LNCaP clone FGC (cell line): ENCODE data around the gene DYNLRB2.

Experiments used
- DNase-seq: peaks from one replicate; pipeline ENCODE4 v3.0.0-alpha.2; 2011; ENCODE audit warnings: low read depth
- H3K4me3 ChIP-seq: 2 replicates; pipeline ENCODE4 v1.5.1; 2011; ENCODE audit warnings: mild to moderate bottlenecking, low read depth, low read length, control low read depth
- CTCF ChIP-seq: IDR thresholded peaks from 2 replicates; pipeline ENCODE4 v1.5.1; 2012; ENCODE audit warnings: mild to moderate bottlenecking; ENCODE audit not compliant: control insufficient read depth, insufficient read depth; ENCODE audit errors: extremely low read depth

Gene DYNLRB2

GRCh38 chr16:80526418-80527061, 14.3 kb upstream of the DYNLRB2 start:
- TF ChIP-seq CTCF: peak; percentile 88
- H3K4me3 ChIP-seq: no peak overlapping the region
- no peak for DNase-seq

GRCh38 chr16:80527297-80527696, 13.5 kb upstream of the DYNLRB2 start:
- no peak overlapping the region for H3K4me3 ChIP-seq
- DNase-seq: no peak
- TF ChIP-seq CTCF: peak; percentile 76

GRCh38 chr16:80530479-80530878, 10.3 kb upstream of the DYNLRB2 start:
- no peak for TF ChIP-seq CTCF
- no peak for DNase-seq

GRCh38 chr16:80536238-80536637, 4.6 kb upstream of the DYNLRB2 start:
- no peak for TF ChIP-seq CTCF
- no peak for DNase-seq
- no peak overlapping the region for H3K4me3 ChIP-seq

More at GRCh38 chr16:80530479-80530878, 10.3 kb upstream of the DYNLRB2 start:
- no peak overlapping the region for H3K4me3 ChIP-seq

- TF ChIP-seq CTCF: no peak
- no peak for DNase-seq
- H3K4me3 ChIP-seq: peak overlapping the region; percentile 68
These were observed 507 bp downstream of the DYNLRB2 start for GRCh38 chr16:80541306-80541694.

- peak; percentile 67 for DNase-seq
- H3K4me3 ChIP-seq: no peak overlapping the region
- no peak for TF ChIP-seq CTCF
These were observed 2.4 kb downstream of the DYNLRB2 start for GRCh38 chr16:80543162-80543561.

- DNase-seq: no peak
- TF ChIP-seq CTCF: no peak
- H3K4me3 ChIP-seq: no peak overlapping the region
These were observed 3.5 kb downstream of the DYNLRB2 start for GRCh38 chr16:80544326-80544725.
